Mesendoderm (in vitro differentiated cells): ENCODE measurements around the gene LCMT1.
"Not testable (repeated sequence)": the region's sequence is repeated elsewhere in the genome, so short reads cannot be mapped to it uniquely, and the experiment has no call there.

Experiments used
- DNase-seq: peaks from one replicate; pipeline ENCODE4 v3.0.0; 2013
- H2AK5ac ChIP-seq: 2 replicates; pipeline ENCODE4 v1.6.1; 2013; ENCODE audit warnings: low read length, inconsistent platforms
- H2BK120ac ChIP-seq: 2 replicates; pipeline ENCODE4 v1.6.1; 2013; ENCODE audit warnings: low read depth, mild to moderate bottlenecking, low read length, moderate library complexity, mixed read lengths
- H2BK15ac ChIP-seq: replicated peaks from 2 replicates; pipeline ENCODE4 v1.6.1; 2013; ENCODE audit warnings: low read depth, mild to moderate bottlenecking, moderate library complexity
- H2BK5ac ChIP-seq: 2 replicates; pipeline ENCODE4 v1.6.1; 2013; ENCODE audit warnings: low read length, inconsistent platforms
- H3K18ac ChIP-seq: 2 replicates; pipeline ENCODE4 v1.6.1; 2013; ENCODE audit warnings: mild to moderate bottlenecking, low read length, mixed read lengths
- H3K23ac ChIP-seq: one replicate; pipeline ENCODE4 v1.6.1; 2013; ENCODE audit warnings: low read length
- H3K27ac ChIP-seq: 2 replicates; pipeline ENCODE4 v1.5.1; 2013; ENCODE audit warnings: low read depth, mild to moderate bottlenecking, inconsistent platforms, low read length, moderate library complexity
- H3K27me3 ChIP-seq: 2 replicates; pipeline ENCODE4 v1.6.1; 2013; ENCODE audit warnings: low read length, control low read depth, mild to moderate bottlenecking, inconsistent platforms; ENCODE audit not compliant: insufficient read depth, poor library complexity
- H3K36me3 ChIP-seq: 2 replicates; pipeline ENCODE4 v1.6.1; 2013; ENCODE audit warnings: low read length, inconsistent platforms; ENCODE audit not compliant: control insufficient read depth, insufficient read depth
- H3K4ac ChIP-seq: one replicate; pipeline ENCODE4 v1.6.1; 2013; ENCODE audit warnings: low read depth, mild to moderate bottlenecking, low read length, moderate library complexity
- H3K4me1 ChIP-seq: 2 replicates; pipeline ENCODE4 v1.6.1; 2013; ENCODE audit warnings: low read depth, low read length, inconsistent platforms; ENCODE audit not compliant: control insufficient read depth
- H3K4me2 ChIP-seq: 2 replicates; pipeline ENCODE4 v1.6.1; 2013; ENCODE audit warnings: low read length
- H3K4me3 ChIP-seq: 2 replicates; pipeline ENCODE4 v1.5.1; 2013; ENCODE audit warnings: mild to moderate bottlenecking, low read length
- H3K56ac ChIP-seq: one replicate; pipeline ENCODE4 v1.6.1; 2013; ENCODE audit warnings: low read length
- H3K79me1 ChIP-seq: 2 replicates; pipeline ENCODE4 v1.6.1; 2013; ENCODE audit warnings: low read length, inconsistent platforms
- H3K79me2 ChIP-seq: 2 replicates; pipeline ENCODE4 v1.6.1; 2013; ENCODE audit warnings: mild to moderate bottlenecking, low read length; ENCODE audit not compliant: control insufficient read depth, insufficient read depth
- H3K9ac ChIP-seq: 2 replicates; pipeline ENCODE4 v1.6.1; 2013; ENCODE audit warnings: low read length, inconsistent platforms
- H4K5ac ChIP-seq: one replicate; pipeline ENCODE4 v1.6.1; 2013; ENCODE audit warnings: low read length
- H4K8ac ChIP-seq: one replicate; pipeline ENCODE4 v1.6.1; 2013; ENCODE audit warnings: low read depth, mild to moderate bottlenecking, control low read depth, low read length, moderate library complexity
- WGBS: extraction: QIAGEN DNeasy Blood & Tissue Kit; methylation state at CpG from one replicate; pipeline ENCODE4 v1.1.7; 2013; ENCODE audit warnings: low lambda C conversion rate, missing lambda C conversion rate; ENCODE audit not compliant: insufficient coverage; ENCODE audit errors: extremely low coverage; 5-methylcytosine and 5-hydroxymethylcytosine counted together

LCMT1 gene

GRCh38 chr16:25163683-25164082, 52.1 kb downstream of the LCMT1 start:
- H2BK120ac ChIP-seq = no peak overlapping the region
- no peaks in the 10 kb centered on the region for H3K4me1 ChIP-seq
- H3K23ac ChIP-seq = no peak overlapping the region
- peaks cover 2% of the 10 kb centered on the region for H3K36me3 ChIP-seq
- H3K27ac ChIP-seq = no peak overlapping the region
- H2BK15ac ChIP-seq = no peak overlapping the region
- DNase-seq = no peak
- no peak overlapping the region for H2AK5ac ChIP-seq
- H3K27me3 ChIP-seq = no peaks in the 10 kb centered on the region
- no peak overlapping the region for H3K4ac ChIP-seq
- H3K79me1 ChIP-seq = no peaks in the 10 kb centered on the region
- no peak overlapping the region for H3K4me2 ChIP-seq
- no peak overlapping the region for H3K56ac ChIP-seq
- H3K18ac ChIP-seq = no peak overlapping the region
- no peak overlapping the region for H4K5ac ChIP-seq
- no peaks in the 10 kb centered on the region for H3K79me2 ChIP-seq
- no peak overlapping the region for H3K4me3 ChIP-seq
- WGBS = no CpG with 5 or more reads among the region's 1 CpG
- no peak overlapping the region for H4K8ac ChIP-seq
- no peak overlapping the region for H3K9ac ChIP-seq
- no peak overlapping the region for H2BK5ac ChIP-seq

- no peak overlapping the region for H2BK15ac ChIP-seq
- no peak overlapping the region for H3K18ac ChIP-seq
- no peak overlapping the region for H3K27ac ChIP-seq
- peaks cover 2% of the 10 kb centered on the region for H3K36me3 ChIP-seq
- H3K56ac ChIP-seq = no peak overlapping the region
- no peaks in the 10 kb centered on the region for H3K79me2 ChIP-seq
- no peak overlapping the region for H2BK5ac ChIP-seq
- no peak overlapping the region for H3K4me3 ChIP-seq
- H2BK120ac ChIP-seq = no peak overlapping the region
- no peaks in the 10 kb centered on the region for H3K27me3 ChIP-seq
- no peak for DNase-seq
- no peak overlapping the region for H2AK5ac ChIP-seq
- H3K9ac ChIP-seq = no peak overlapping the region
- H4K5ac ChIP-seq = no peak overlapping the region
- H3K4me1 ChIP-seq = no peaks in the 10 kb centered on the region
- no peak overlapping the region for H3K23ac ChIP-seq
- no peak overlapping the region for H4K8ac ChIP-seq
- no CpG with 5 or more reads among the region's 5 CpGs for WGBS
- no peaks in the 10 kb centered on the region for H3K79me1 ChIP-seq
- H3K4ac ChIP-seq = no peak overlapping the region
- no peak overlapping the region for H3K4me2 ChIP-seq
Measured at GRCh38 chr16:25165284-25165683, 53.7 kb downstream of the LCMT1 start.

GRCh38 chr16:25167920-25168319, 56.4 kb downstream of the LCMT1 start:
- not testable (repeated sequence) for H4K8ac ChIP-seq, DNase-seq, H3K56ac ChIP-seq, H3K9ac ChIP-seq, H2AK5ac ChIP-seq, H3K23ac ChIP-seq, H3K79me2 ChIP-seq, H2BK5ac ChIP-seq, H3K27ac ChIP-seq, H3K4ac ChIP-seq, H4K5ac ChIP-seq, H3K18ac ChIP-seq, H3K4me2 ChIP-seq, H2BK120ac ChIP-seq, H2BK15ac ChIP-seq, H3K4me3 ChIP-seq, H3K4me1 ChIP-seq, H3K36me3 ChIP-seq, H3K79me1 ChIP-seq, H3K27me3 ChIP-seq
- WGBS = no CpG with 5 or more reads among the region's 9 CpGs

- Histone ChIP-seq H3K18ac (no peak overlapping the region), H4K5ac (no peak overlapping the region), H2BK5ac (no peak overlapping the region), H3K4ac (no peak overlapping the region), H3K23ac (no peak overlapping the region), H3K79me1 (no peaks in the 10 kb centered on the region), H2BK120ac (no peak overlapping the region), H3K4me1 (no peaks in the 10 kb centered on the region), H3K4me3 (no peak overlapping the region), H3K79me2 (no peaks in the 10 kb centered on the region), H3K36me3 (peaks cover 3% of the 10 kb centered on the region), H3K27ac (no peak overlapping the region), H3K27me3 (no peaks in the 10 kb centered on the region), H3K56ac (no peak overlapping the region), H3K4me2 (no peak overlapping the region), H4K8ac (no peak overlapping the region), H3K9ac (no peak overlapping the region), H2AK5ac (no peak overlapping the region), H2BK15ac (no peak overlapping the region)
- no CpG with 5 or more reads among the region's 5 CpGs for WGBS
- no peak for DNase-seq
Measured at GRCh38 chr16:25171390-25171789, 59.8 kb downstream of the LCMT1 start.

GRCh38 chr16:25172831-25173230, 61.3 kb downstream of the LCMT1 start:
- Histone ChIP-seq H3K9ac (no peak overlapping the region), H2BK15ac (no peak overlapping the region), H2BK5ac (no peak overlapping the region), H2AK5ac (no peak overlapping the region), H3K4me2 (no peak overlapping the region), H3K79me2 (no peaks in the 10 kb centered on the region), H3K18ac (no peak overlapping the region), H3K23ac (no peak overlapping the region), H3K4me3 (no peak overlapping the region), H3K56ac (no peak overlapping the region), H3K27ac (no peak overlapping the region), H3K36me3 (peaks cover 3% of the 10 kb centered on the region), H2BK120ac (no peak overlapping the region), H4K8ac (no peak overlapping the region), H3K4ac (no peak overlapping the region), H3K27me3 (no peaks in the 10 kb centered on the region), H3K79me1 (no peaks in the 10 kb centered on the region), H3K4me1 (no peaks in the 10 kb centered on the region), H4K5ac (no peak overlapping the region)
- WGBS = no CpG with 5 or more reads among the region's 8 CpGs
- no peak for DNase-seq

GRCh38 chr16:25174285-25174684, 62.7 kb downstream of the LCMT1 start:
- Histone ChIP-seq H2BK120ac (no peak overlapping the region), H3K79me1 (no peaks in the 10 kb centered on the region), H3K4me1 (no peaks in the 10 kb centered on the region), H3K23ac (no peak overlapping the region), H3K9ac (no peak overlapping the region), H4K8ac (no peak overlapping the region), H4K5ac (no peak overlapping the region), H3K4me3 (no peak overlapping the region), H3K4me2 (no peak overlapping the region), H3K27me3 (no peaks in the 10 kb centered on the region), H3K56ac (no peak overlapping the region), H2AK5ac (no peak overlapping the region), H3K27ac (no peak overlapping the region), H3K4ac (no peak overlapping the region), H3K18ac (no peak overlapping the region), H2BK15ac (no peak overlapping the region), H3K36me3 (peaks cover 7% of the 10 kb centered on the region), H2BK5ac (no peak overlapping the region), H3K79me2 (no peaks in the 10 kb centered on the region)
- WGBS = no CpG with 5 or more reads among the region's 2 CpGs
- DNase-seq = no peak
